Measurements from ENCODE around the gene AKAP10.

The AKAP10 gene

GRCh38 chr17:19933221-19933620 lies 44.4 kb downstream of the AKAP10 start:
- peaks cover 85 to 86% of the 10 kb centered on the region in 2 experiments for H3K36me3 ChIP-seq (ENCODE audit: control insufficient read depth in 2 of 2, insufficient read depth in 1 of 2, low read length in 2 of 2)
- CTCF ChIA-PET = no interaction called here
- H3K4me1 ChIP-seq (ENCODE audit: control insufficient read depth, insufficient read depth, low read length) = no peaks in the 10 kb centered on the region
- H3K27ac ChIP-seq (ENCODE audit: extremely low read depth, low read depth, low read length) = no peak overlapping the region
- TF ChIP-seq ZNF274 (IDR thresholded peaks at IDR 0.05; ENCODE audit: low read length) (no peak), ZNF274 (tag by site-specific recombination; IDR thresholded peaks at IDR 0.05; ENCODE audit: borderline replicate concordance) (no peak), IKZF3 (tag by site-specific recombination; IDR thresholded peaks at IDR 0.05) (no peak), ZNF311 (tag by site-specific recombination; IDR thresholded peaks at IDR 0.05; ENCODE audit: borderline replicate concordance) (no peak), KLF8 (tag by site-specific recombination; IDR thresholded peaks at IDR 0.05) (no peak)
- POLR2A ChIA-PET = no interaction called here
- H3K9me3 ChIP-seq (ENCODE audit: control insufficient read depth, insufficient read depth, low read depth, low read length) = no peaks in the 10 kb centered on the region
- no peak overlapping the region for H3K4me3 ChIP-seq (ENCODE audit: low read depth, low read length)

DNA sequence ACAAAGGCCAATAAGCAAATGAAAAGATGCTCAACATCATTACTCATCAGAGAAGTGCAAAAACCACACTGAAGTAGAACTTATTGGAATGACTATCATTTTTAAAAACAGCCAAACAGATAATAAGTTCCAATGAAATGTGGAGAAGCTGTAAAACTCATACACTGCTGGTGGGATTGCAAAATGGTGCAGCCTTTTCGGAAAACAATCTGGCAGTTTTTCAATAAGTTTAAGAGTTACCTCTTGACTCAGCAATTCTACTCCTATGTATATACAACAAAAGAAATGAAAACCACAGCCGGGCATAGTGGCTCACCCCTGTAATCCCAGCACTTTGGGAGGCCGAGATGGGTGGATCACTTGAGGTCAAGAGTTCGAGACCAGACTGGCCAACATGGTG lies 49.3 kb downstream of the AKAP10 start:
- Histone ChIP-seq H3K27ac (ENCODE audit: extremely low read depth, low read depth, low read length) (no peak overlapping the region), H3K9me3 (ENCODE audit: control insufficient read depth, insufficient read depth, low read depth, low read length) (no peaks in the 10 kb centered on the region), H3K4me3 (ENCODE audit: low read depth, low read length) (no peak overlapping the region), H3K4me1 (ENCODE audit: control insufficient read depth, insufficient read depth, low read length) (no peaks in the 10 kb centered on the region), H3K36me3 (ENCODE audit: control insufficient read depth in 2 of 2, insufficient read depth in 1 of 2, low read length in 2 of 2) (peaks cover 84 to 89% of the 10 kb centered on the region in 2 experiments)
- ChIA-PET CTCF (no interaction called here), POLR2A (no interaction called here)
- TF ChIP-seq ZFP41 (tag by site-specific recombination; IDR thresholded peaks at IDR 0.05; ENCODE audit: borderline replicate concordance) = no peak
- TF ChIP-seq ZNF629 (tag by site-specific recombination; IDR thresholded peaks at IDR 0.05) = no peak
- TF ChIP-seq ZSCAN30 (tag by site-specific recombination; IDR thresholded peaks at IDR 0.05) = no peak
- TF ChIP-seq, protein P1, sequence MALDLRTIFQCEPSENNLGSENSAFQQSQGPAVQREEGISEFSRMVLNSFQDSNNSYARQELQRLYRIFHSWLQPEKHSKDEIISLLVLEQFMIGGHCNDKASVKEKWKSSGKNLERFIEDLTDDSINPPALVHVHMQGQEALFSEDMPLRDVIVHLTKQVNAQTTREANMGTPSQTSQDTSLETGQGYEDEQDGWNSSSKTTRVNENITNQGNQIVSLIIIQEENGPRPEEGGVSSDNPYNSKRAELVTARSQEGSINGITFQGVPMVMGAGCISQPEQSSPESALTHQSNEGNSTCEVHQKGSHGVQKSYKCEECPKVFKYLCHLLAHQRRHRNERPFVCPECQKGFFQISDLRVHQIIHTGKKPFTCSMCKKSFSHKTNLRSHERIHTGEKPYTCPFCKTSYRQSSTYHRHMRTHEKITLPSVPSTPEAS (tag by site-specific recombination; IDR thresholded peaks at IDR 0.05) = no peak
- no peak for TF ChIP-seq ZSCAN23 (tag by site-specific recombination; IDR thresholded peaks at IDR 0.05)
- TF ChIP-seq, protein P2, sequence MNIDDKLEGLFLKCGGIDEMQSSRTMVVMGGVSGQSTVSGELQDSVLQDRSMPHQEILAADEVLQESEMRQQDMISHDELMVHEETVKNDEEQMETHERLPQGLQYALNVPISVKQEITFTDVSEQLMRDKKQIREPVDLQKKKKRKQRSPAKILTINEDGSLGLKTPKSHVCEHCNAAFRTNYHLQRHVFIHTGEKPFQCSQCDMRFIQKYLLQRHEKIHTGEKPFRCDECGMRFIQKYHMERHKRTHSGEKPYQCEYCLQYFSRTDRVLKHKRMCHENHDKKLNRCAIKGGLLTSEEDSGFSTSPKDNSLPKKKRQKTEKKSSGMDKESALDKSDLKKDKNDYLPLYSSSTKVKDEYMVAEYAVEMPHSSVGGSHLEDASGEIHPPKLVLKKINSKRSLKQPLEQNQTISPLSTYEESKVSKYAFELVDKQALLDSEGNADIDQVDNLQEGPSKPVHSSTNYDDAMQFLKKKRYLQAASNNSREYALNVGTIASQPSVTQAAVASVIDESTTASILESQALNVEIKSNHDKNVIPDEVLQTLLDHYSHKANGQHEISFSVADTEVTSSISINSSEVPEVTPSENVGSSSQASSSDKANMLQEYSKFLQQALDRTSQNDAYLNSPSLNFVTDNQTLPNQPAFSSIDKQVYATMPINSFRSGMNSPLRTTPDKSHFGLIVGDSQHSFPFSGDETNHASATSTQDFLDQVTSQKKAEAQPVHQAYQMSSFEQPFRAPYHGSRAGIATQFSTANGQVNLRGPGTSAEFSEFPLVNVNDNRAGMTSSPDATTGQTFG (tag by site-specific recombination; IDR thresholded peaks at IDR 0.05; ENCODE audit: borderline replicate concordance) = no peak
- no peak for TF ChIP-seq PBX3 (CRISPR knock-in tag; IDR thresholded peaks at IDR 0.05)
- no peak for TF ChIP-seq ZNF624 (tag by site-specific recombination; IDR thresholded peaks at IDR 0.05)
- TF ChIP-seq HIC1 (tag by site-specific recombination; IDR thresholded peaks at IDR 0.05) = no peak
- no peak for TF ChIP-seq TCF7L2 (IDR thresholded peaks at IDR 0.05; ENCODE audit: borderline replicate concordance, low read depth, low read length)
- no peak for TF ChIP-seq ZNF558 (tag by site-specific recombination; IDR thresholded peaks at IDR 0.05)
- no peak for TF ChIP-seq ZNF404 (tag by site-specific recombination; IDR thresholded peaks at IDR 0.05)
- TF ChIP-seq ZNF514 (tag by site-specific recombination; IDR thresholded peaks at IDR 0.05) = no peak
- TF ChIP-seq ZNF140 (tag by site-specific recombination; IDR thresholded peaks at IDR 0.05) = no peak

Measured in HEK293 (cell line).